Left colon (tissue), 2 donors: ENCODE data around the gene FBXW5. TPM values are rescaled to one million over a fixed set of nuclear protein-coding genes. Genes with fewer than 3 reads are reported as not detected.

Experiments
- ATAC-seq: fragments of 200-7000 bp; cut with Tn5 transposase; one replicate; pipeline ENCODE4 v1.9.1; 2020; ENCODE audit warnings: mild to moderate bottlenecking, moderate library complexity
- DNase-seq, 2 donors: peaks; one replicate each; pipeline ENCODE4 v3.0.0-alpha.2; 2020
- intact Hi-C, 2 donors: fragments of 100-400 bp; cut with DNase I in 1 of 2; cut with micrococcal nuclease in 1 of 2; formaldehyde crosslinking; loops; one replicate each; pipeline versions ENCODE4 v1.11.2 to v1.14.0; 2022; cut with DNase I, micrococcal nuclease
- total RNA-seq, 2 donors: library from RNA; stranded (reverse); fragmentation: NEBNext Ultra II Directional; extraction: Animal tissue kit (Norgen Biotek cat#: 25700); gene quantifications; one replicate each; pipeline ENCODE4 v1.2.1, GENCODE V29; 2021
- donor health status: DM: no; HTN: no; CAD: no.
- donor health status: DM: yes; HTN: yes; CAD: no.

The FBXW5 gene
- total RNA-seq, 2 donors from 2014 or later = 167 to 195 TPM

- peak in 1 of 2 donors; percentile 29 for DNase-seq
- intact Hi-C loops = loop anchor here in 1 of 2 donors (10.0 kb wide), 1 partner anchor 83 kb away; the partner anchor contains the start of gene ABCA2
Measured at GRCh38 chr9:136942112-136942880, 2.2 kb downstream of the FBXW5 start.

GRCh38 chr9:136941231-136942111, 3.1 kb downstream of the FBXW5 start:
- DNase-seq = peak in 1 of 2 donors; percentile 22
- intact Hi-C loops = loop anchor here in 1 of 2 donors (10.0 kb wide), 1 partner anchor 83 kb away; the partner anchor contains the start of gene ABCA2
- no peak for ATAC-seq

More at GRCh38 chr9:136942112-136942880, 2.2 kb downstream of the FBXW5 start:
- no peak for ATAC-seq

DNA sequence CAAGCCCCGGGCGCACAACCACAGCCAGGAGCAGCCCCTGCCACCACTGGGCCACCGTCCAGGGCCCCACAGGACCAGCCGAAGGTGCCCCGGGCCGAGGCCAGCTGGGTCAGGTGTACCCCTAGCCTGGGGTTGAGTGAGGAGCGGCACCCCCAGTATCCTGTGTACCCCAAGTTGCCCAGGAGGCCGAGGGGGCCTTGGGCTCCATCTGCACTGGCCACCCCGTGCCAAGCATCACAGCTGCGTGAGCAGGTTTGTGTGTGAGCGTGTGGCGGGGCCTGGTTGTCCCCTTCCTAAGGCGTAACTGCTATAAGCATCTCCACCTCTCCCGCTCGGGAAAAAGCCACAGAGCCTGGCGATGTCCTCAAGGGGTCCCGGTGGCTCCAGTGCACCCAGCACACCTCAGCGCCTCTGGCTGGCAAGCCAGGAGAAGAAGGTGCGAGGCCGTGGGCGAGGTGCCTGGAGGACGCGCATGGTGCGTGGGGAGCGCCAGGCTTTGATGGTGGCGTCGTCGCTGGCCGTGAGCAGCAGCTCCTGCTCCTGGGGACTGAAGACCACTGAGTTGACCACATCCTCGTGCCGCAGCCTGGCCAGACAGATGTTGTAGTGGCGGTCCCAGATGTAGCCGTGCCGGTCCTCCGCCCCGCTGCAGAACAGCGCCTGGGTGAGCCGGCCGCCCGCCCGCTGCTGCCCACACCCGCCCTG, 3.9 kb downstream of the FBXW5 start:
- intact Hi-C loops = loop anchor here in 1 of 2 donors (10.0 kb wide), 1 partner anchor 84 kb away; the partner anchor contains the start of gene ABCA2
- ATAC-seq = no peak
- peak in 1 of 2 donors; percentile 22 for DNase-seq

GRCh38 chr9:136939996-136940525, 4.5 kb downstream of the FBXW5 start:
- ATAC-seq = no peak
- intact Hi-C loops = loop anchor here in 1 of 2 donors (10.0 kb wide), 1 partner anchor 85 kb away; the partner anchor contains the start of gene ABCA2
- DNase-seq = peak in 1 of 2 donors; percentile 19

- ATAC-seq (no peak), DNase-seq (no peak)
- intact Hi-C loops = no loop called here
Measured at GRCh38 chr9:136939431-136939995, 5.0 kb downstream of the FBXW5 start.

DNA sequence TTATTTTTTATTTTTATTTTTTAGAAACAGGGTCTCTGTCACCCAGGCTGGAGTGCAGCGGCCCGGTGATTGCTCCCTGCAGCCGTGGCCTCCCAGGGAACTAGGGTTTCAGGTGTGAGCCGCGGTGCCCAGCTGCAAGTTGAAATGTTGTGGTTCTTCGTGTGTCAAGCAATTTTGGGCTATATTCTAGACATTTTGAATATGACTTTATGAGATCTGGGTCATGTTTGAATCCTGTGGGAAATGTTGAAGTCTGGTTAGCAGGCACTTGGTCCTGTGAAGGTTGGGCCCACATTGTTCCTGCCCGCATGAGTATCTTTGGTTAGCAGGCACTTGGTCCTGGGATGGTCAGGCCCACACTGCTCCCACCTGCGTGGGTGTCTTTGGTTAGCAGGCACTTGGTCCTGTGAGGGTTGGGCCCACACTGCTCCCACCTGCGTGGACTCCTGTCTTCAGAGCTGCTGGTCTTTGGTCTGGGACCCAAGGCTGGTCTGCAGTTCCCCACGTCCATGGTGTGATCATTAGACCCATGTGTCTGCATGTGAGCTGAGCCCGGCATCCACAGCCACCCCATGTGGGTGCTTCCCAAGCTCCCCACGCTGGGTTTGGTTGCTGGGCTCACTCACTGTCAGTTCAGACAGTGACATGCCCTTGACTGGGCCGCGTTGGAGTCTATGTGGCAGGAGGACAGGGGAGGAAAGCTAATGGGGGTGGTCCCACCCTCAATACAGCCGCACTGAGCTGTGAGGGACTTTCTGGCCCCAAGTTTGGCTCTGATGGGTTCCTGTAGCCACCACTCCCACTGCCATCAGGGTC, 7.1 kb downstream of the FBXW5 start:
- ATAC-seq = no peak
- intact Hi-C loops = no loop called here
- no peak for DNase-seq

DNA sequence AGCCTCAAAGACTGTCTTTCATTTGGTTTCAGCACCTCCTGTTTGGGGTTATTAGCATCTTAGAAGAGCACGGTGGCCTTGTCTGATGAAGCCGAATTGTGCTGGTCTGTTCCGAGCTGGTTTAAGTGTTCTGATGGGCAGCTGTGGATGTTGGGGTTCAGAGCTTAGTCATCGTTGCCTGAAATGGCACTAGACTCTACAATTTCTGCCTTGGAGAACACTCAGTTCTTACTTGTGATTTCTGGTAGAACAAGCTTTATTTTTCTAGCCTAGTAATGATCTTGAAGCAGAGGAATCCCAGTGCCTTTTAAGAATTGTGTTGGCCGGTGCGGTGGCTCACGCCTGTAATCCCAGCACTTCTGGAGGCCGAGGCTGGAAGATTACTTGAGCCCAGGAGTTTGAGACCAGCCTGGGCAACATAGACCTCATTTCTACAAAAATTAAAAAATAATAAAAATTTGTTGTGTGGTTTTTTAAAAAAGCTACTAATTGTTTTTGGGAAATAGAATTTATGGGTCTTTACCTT, 7.8 kb downstream of the FBXW5 start:
- ATAC-seq (no peak), DNase-seq (no peak)
- intact Hi-C loops = no loop called here

DNA sequence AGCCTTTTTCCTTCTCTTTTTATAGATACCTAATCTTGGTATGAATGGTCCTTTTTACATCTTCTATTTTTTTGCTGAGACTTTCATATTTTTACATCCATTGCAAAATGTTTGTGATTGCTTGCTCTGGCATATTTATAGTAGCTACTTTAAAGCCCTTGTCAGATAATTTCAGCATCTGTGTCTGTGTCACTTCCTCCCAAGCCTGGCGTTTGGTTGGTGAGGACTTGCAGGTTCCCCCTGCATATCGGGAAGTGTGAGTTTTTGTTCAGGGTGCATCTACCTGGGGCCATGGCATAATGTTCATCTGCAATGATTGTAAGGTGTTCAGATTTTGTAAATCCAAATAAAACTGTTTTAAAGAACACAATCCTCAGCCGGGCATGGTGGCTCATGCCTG, 8.9 kb downstream of the FBXW5 start:
- DNase-seq (no peak), ATAC-seq (no peak)
- intact Hi-C loops = no loop called here

GRCh38 chr9:136934277-136934676, 10.3 kb downstream of the FBXW5 start:
- intact Hi-C loops = no loop called here
- no peak for DNase-seq

GRCh38 chr9:136931611-136932130, 12.9 kb downstream of the FBXW5 start:
- intact Hi-C loops = no loop called here
- DNase-seq = no peak
- ATAC-seq = peak; percentile 87

More at GRCh38 chr9:136934277-136934676, 10.3 kb downstream of the FBXW5 start:
- ATAC-seq = no peak

GRCh38 chr9:136930014-136930413, 14.5 kb downstream of the FBXW5 start:
- ATAC-seq (no peak), DNase-seq (no peak)
- intact Hi-C loops = no loop called here

DNA sequence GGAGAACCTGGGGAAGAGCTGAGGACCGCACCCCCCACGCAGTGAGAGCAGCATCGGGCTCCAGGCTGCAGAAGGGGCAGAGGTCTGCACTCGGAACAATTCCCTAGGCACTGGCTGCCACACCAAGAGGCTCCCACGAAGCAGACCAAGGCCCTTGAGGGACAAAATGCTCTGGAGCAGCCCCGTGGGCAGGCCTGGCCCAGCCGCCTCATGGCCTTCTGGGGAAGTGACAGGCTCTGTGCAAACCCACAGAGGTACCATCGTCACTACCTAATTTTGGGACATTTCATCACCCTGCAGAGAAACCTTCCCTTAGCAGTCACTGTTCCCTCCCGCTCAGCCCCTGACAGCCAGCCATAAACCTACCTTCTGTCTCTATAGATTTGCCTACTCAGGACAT, 15.9 kb downstream of the FBXW5 start:
- ATAC-seq (no peak), DNase-seq (no peak)
- intact Hi-C loops = no loop called here

DNA sequence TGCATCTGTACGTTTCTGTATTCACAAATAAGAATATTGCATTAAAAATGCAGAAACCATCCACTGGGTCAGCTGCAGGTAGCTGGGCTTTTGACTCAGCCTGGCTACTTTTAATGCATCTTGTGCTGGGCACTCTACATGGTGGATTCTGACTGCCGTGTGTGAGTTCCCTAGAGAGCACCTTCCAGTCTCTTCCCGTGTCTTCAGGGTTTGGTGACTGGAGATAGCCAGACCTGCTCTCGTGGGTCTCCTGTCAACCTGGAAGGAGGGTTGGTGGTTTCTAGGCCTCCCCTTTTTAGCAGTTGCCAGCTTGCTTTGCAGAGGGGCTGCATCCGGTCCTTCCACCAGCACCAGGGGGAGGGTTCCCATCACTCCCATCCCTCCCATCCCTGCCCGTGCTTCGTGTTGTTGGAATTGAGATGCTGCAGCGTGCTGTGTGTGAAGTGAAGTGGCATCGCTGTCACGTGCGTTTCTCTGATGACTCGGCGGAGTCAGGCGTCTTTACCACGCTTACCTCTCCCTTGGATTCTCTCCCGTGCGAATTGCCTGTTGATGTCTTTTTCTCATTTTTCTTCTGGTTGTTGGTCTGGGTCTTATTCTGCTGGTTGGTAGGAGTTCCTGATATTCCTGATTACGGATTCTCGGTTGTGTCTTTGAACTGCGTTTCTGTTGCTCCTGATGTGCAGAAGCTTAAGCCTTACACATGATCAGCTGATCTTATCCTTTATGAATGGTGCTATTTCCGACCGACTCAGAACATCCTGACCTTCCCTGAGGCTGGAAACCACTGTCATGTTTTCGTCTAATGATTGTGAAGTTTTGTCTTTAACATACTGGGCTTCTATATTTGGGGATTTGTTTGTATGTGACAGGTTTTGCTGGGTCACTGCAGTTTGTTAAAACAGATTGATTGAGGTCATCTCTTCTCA, 16.9 kb downstream of the FBXW5 start:
- intact Hi-C loops = no loop called here
- DNase-seq = no peak
- ATAC-seq = no peak

DNA sequence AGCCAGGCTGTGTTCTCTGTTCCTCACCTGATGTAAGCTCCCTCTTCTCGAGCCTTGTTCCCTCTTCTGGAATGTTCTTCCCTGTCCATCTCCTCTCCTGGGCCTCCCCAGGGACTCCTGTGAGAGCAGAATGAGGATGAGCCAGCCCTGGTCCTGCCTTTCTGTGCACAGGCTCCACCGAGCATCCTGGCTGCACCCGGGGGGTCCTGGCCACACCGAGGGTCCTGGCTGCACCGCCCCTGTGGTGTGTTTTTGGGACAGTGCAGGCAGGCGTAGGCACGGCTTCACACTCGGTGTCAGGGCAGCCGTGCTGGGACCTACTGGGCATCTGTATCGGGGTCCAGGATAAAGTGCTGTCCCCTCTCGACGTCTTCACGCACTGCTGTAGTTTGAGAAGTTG, 17.8 kb downstream of the FBXW5 start:
- DNase-seq = no peak
- no peak for ATAC-seq
- intact Hi-C loops = no loop called here

GRCh38 chr9:136926154-136926704, 18.3 kb downstream of the FBXW5 start:
- intact Hi-C loops = no loop called here
- ATAC-seq (peak; percentile 30), DNase-seq (no peak)
